Measurements from ENCODE around the gene NEMP2.

Gene NEMP2

GRCh38 chr2:190553254-190553653, 18.7 kb upstream of the NEMP2 start:
- DNase-seq: no peak

GRCh38 chr2:190551928-190552327, 17.4 kb upstream of the NEMP2 start:
- DNase-seq: no peak

- DNase-seq: no peak
These were observed 15.6 kb upstream of the NEMP2 start for GRCh38 chr2:190550137-190550536.

DNA sequence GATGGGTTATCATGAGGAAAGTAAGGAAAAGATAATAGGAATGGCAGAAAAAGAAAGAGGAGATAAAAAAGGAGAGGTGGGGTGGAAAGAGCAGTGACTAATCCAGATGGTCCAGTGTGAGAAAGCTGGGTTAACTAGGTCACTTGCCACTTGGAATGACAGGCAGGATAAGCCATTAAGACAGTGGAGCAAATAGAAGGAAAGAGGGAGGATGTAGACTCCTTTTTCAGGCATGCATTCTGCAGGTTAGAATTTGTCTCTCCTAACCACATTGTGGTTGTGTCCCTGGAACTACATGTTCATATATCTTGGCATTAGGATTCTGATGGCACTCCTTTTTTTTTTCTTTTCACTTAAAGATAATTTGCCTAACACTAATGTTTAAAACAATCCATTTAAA, 13.4 kb upstream of the NEMP2 start:
- DNase-seq: no peak

DNA sequence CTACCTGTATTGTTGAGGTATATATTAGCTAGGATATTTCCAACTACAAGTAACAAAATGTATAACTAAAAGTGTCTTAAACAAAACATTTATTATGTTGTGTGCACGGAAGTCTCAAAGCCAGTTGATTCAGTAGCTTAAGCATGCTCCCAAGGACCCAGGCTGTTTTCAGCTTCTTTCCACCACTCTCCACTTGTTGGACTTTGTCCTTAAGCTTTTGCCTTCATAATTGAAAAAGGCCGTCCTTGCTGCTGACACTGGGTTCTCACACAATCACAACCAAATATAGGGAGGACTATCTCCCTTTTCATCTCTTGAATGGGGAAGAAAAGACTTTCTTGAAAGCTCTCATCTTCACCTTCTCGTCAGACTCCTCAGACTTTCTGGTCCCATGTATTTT, 12.2 kb upstream of the NEMP2 start:
- DNase-seq: no peak

GRCh38 chr2:190545555-190546385, 11.2 kb upstream of the NEMP2 start:
- no peak for DNase-seq

DNA sequence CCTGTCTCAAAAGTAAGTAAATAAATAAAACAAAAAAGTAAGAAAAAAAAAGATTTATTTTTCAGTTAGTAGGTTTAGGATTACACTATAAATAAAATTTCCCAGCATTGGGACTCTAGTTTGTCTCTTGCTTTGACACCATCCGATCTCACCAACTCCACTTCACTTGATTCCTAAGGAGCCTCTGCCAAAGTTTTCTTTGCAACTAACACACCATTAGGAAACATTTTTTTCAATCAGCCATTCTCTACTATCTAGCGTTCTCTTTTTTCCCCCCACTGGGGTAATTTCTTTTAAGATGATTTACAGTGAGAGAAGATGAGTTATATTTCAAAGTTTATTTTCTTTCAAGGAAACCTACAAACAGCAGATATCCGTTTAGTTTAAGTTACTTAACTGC, 10.6 kb upstream of the NEMP2 start:
- no peak for DNase-seq

- no peak for DNase-seq
These were observed 5.5 kb upstream of the NEMP2 start for GRCh38 chr2:190540048-190540447.

DNA sequence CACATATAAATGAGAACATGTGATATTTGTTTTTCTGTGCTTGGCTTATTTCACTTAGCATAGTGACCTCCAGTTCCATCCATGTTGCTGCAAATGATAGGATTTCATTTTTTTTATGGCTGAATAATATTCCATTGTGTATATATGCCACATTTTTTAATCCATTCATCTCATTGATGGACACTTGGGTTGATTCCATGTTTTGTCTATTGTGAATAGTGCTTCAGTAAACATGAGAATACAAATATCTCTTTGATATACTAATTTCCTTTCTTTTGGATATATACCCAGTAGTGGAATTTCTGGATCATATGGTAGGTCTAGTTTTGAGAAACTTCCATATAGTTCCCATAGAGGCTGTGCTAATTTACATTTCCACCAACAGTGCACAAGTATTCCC, 3.7 kb upstream of the NEMP2 start:
- DNase-seq: no peak

- no peak for DNase-seq
These were observed 3.2 kb upstream of the NEMP2 start for GRCh38 chr2:190537765-190538164.

DNA sequence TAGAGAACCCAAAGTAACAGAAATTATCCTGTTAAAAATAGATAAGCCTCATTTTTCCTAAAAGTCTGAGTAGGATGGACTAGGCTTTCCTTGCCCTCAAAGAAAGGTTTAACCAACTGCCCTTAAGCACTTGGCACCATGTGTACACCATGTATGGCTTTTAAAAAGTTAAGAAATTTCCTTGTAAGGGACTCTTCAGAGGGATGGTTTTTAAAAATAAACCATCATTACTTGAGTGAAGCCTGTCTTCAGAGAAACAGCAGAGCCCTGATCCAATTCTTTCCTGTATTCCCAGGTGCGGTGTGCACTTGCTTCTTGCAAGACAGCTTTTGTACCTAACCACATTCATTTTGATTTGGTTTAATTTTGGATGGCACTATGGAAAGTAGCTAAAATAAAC, 1.1 kb upstream of the NEMP2 start:
- no peak for DNase-seq

DNA sequence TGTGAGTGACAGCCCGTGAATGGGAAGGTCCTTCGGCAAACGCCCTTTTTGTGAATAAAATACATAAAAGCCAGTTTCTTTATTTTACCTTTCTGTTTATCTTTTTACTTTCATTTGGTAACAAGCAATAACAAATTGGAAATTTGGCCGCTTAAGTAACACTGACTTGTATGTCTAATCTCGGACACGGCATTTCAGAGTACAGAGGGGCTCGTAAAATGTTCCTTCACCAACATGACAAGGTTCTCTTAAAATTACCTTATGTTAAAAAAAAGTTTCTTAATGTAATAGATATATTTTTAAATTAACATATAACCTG, 558 bp upstream of the NEMP2 start:
- no peak for DNase-seq

DNA sequence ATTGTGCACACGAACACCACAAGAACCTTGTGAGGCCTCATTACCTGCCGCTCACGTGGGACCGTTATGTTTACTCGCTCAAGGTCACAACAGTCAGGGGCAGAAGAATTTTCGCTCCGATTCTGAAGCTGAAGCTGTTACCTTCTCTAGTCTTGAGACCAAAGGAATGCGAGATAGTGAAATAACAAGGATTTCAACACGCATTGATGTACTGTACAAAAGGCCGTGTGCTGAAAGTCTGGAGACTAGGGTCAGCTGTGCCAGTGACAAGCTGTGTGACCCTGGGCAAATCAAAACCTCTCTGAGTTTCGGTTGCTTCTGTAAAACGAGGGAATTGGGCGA, 583 bp downstream of the NEMP2 start:
- no peak for DNase-seq

DNA sequence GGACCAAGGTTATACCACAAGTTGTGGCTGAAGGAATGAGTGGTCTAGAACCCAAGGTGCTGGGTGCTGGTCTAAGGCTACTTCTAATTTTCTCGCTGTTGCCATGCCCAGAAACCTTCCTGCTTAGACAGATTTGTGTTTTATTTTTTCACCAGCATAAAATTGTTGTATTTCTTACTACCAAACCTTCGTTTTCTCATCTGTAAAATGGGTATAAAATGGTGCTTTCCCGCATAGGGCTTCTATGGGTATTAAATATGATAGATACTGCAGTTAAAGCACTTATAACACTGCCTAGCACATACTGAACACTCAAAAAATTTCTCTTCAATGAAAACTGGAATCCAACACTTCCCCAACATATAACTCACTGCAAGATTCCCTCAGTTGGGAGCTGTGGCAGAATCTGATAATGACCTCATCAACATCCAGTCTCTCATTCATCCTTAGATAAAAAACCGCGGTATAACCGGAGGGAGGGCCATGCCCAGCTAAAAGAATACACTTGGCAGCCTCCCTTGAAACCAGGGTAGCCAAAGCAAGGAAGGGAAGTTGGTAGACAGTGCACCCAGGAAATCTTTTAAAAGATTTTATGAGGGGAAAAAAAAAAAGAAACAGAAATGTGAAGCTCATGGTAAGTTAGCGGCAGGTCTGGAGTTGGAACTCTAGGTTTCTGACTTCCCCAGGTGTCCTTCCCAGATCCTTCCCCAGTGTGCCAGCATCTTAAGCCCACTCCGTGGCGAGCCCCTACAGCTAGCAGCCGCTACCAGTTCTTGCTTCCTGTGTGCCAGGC, 1.2 kb downstream of the NEMP2 start:
- DNase-seq: peak; percentile 31

DNA sequence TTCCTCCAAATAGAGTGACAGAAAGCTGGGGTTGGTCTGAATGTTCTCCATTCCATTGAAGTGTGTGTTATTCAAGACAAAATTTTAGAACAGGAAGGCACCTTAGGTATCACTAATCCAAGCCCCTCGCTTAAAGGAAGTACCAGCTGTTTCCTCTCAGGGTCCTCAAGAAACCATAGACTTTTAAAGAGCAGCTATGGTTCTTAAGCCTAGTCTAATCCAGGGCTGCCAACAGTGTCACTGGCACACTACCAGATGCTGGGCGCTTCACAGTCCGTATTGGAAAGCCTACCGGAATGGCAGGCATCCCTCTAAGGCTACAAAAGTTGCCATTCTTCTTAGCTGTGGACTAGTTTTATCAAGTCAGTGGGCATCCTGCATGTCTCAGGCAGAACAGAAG, 1.9 kb downstream of the NEMP2 start:
- no peak for DNase-seq

GRCh38 chr2:190530248-190530900, 4.1 kb downstream of the NEMP2 start:
- DNase-seq: no peak

DNA sequence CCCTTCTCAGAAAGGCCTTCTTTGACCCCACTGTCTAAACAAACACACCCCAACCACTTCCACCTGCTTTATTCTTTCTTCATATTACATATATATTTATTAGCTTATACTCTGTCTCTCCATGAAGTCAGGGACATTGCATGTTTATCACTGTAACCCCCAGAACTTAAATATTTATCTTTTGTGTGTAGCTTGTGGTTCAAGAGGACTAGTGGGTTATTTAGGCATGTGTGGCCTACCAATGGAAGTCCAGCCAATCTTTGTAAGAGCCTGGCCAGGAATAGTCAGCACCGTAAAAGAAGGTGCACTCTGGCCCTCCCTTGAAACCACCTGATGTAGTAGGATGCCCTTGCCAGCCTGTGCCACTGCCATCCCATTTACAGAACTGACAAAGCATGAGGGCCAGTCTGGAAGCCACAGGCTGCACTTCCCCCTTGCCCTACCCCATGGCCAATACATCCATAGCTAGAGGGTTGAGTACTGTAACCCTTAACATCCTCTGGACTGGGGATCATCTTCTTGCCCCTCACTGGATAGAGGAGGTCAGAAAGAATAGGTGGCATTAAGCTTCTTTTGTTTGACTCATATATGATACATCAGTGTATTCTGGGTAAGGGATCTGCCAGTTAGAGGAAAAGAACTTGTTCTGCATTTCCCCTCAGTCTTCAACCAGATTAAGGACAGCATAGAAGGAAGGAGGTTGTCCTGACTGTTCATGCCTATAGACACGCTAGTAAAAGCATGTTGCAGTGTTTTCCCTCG, 4.9 kb downstream of the NEMP2 start:
- no peak for DNase-seq

DNA sequence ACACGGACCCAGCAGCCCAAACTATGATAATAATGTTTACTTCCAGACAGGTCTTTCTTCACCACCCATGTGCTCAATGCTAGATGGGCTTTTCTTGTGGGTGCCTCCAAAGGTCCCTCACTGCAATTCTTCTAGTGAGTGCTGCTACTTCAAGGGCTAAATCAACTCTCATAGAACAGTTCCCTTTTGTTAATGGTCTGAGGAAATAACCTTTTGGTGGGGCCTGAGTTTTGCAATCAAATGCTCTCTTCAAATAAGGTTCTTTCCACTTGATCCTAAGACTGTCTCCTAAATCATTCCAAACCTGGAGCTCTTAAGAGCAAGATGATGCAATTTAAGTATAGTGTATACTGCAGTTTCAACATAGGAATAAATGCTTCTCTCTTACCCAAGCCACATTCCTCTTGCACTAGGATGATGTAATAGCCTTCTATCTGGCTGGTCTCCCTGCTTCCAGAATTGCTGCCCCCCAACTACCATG, 6.0 kb downstream of the NEMP2 start:
- no peak for DNase-seq

- no peak for DNase-seq
These were observed 6.6 kb downstream of the NEMP2 start for GRCh38 chr2:190527918-190528317.

GRCh38 chr2:190527214-190527613, 7.3 kb downstream of the NEMP2 start:
- DNase-seq: no peak

GRCh38 chr2:190526105-190526750, 8.3 kb downstream of the NEMP2 start:
- DNase-seq: no peak

DNA sequence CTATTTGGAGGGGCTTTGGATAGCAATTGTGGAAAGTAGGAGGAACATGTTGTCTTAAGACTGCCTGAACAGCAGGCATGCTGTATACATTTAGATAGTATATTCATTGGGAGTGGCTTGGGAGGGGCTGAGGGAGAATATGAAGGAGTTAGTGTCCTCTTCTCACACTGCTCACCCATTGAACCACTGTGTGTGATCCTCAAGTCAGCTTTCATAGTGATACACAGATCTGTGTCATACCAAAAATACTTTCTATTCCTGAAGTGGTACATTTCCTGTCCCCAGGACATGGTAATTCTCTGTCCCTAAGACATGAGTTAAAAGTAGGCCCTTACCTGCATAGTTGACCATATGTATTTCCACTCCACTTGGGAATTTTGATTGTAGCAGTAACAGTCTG, 9.6 kb downstream of the NEMP2 start:
- DNase-seq: no peak

All from activated T-cell treated with anti-CD3 and anti-CD28 coated beads for 4 hours (primary cell).